GM21360 (cell line): ENCODE data around the gene IL3RA.
"Not testable (repeated sequence)": the region's sequence is repeated elsewhere in the genome, so short reads cannot be mapped to it uniquely, and the experiment has no call there.

ENCODE experiments used
- ATAC-seq: cut with Tn5 transposase; IDR thresholded peaks from one replicate; pipeline ENCODE4 v1.9.1; 2021; ENCODE audit warnings: mild to moderate bottlenecking, moderate library complexity; ENCODE audit not compliant: unreplicated experiment

The IL3RA gene

DNA sequence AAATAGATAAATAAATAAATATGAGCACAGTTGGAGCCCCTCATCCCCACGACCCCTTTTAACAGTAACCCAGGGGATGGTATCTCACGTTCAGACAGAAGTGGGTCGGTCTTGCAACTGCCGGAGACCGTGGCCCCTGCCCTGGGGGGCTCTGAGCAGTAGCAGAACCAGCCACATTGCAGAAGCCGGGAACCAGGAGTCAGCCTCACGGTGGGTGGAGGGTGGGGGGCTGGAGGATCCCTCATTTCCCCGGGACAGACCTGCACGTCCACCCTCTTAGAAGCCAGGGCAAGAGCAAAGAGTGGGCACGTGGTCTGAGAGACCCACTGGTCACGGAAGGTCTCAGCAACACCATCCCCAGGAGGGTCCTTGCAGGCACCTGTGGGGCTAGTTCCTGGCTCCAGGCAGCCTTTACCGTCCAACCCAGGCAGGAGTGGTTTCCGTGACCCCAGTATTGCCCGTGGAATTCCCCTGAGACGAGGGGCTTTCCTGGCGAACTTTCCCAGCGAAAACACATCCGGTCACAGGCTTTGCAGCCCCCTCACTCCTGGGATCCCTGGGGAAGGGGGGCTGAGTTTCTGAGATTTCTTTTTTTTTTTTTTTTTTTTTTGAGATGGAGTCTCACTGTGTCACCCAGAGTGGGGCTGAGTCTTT is 8.8 kb upstream of the IL3RA start:
- no peak for ATAC-seq

DNA sequence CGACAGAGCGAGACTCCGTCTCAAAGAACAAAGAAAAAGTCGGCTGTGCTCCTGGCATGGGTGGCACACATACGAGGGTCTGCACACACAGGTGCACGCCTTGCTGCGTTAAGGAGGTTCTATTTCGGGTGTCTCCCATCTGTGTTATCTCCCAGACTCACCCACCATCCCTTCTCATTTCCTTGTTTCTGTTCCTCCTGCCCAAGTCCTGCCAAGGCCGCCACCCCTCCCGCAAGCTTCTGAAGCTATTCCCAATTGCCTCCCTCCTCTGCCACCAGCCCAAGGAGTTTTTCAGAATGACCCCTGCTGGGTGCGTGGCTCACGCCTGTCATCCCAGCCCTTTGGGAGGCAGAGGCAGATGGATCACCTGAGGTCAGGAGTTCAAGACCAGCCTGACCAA is 6.0 kb upstream of the IL3RA start:
- no peak for ATAC-seq

DNA sequence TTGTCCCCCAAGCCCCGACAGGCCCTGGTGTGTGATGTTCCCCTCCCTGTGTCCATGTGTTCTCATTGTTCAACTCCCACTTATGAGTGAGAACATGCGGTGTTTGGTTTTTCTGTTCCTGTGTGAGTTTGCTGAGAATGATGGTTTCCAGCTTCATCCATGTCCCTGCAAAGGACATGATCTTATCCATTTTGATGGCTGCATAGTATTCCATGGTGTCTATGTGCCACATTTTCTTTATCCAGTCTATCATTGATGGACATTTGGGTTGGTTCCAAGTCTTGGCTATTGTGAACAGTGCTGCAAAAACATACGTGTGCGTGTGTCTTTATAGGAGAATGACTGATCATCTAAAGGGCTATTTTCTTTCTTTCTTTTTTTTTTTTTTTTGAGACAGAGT is 4.2 kb upstream of the IL3RA start:
- not testable (repeated sequence) for ATAC-seq

DNA sequence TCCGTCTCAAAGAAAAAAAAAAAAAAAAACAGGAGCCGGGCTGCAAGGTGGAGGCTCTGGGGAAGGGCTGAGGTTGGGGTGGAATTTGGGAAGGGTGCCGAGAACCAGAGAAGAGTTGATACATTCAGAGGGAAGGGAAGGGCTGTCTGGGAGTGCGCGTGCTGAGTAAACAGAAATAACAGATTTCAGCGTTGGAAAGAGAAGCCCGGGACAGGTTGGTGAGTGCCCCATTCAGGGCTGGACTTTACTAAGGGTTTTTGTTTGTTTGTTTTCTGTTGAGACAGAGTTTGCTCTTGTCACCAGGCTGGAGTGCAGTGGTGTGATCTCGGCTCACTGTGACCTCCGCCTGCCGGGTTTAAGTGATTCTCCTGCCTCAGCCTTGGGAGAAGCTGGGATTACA is 1.7 kb upstream of the IL3RA start:
- no peak for ATAC-seq

DNA sequence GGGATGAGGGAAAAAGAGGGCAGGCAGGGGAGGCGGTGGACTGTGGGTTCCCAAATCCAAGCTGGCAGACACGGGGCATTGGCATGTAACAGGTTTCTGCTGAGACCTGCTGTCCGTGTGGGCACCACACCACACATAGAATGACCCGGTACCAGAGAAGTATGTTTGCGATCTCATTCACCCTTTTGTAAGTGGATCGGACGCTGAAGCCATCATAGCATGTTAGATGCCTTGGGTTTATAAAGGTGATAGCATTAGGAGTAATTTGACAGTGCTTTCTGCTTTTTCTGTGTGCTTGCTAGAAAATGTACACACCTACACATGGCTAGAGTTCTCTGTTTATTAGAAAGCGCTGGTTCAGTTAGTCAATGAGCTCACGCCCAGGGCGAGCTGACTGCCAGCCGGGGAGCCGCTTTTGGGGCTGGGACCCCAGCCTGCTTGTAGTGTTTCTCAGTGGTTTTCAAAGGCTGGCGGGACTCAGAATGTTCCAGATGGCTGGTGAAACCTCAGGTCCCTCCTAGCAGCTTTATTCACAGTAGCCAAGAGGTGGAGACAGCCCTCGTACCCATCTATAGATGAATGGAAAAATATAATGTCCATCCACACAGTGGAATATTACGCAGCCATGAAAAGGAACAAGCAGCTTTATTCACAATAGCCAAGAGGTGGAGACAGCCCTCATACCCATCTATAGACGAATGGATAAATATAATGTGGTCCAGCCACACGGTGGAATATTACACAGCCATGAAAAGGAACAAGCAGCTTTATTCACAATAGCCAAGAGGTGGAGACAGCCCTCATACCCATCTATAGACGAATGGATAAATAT is 579 bp downstream of the IL3RA start:
- no peak for ATAC-seq

DNA sequence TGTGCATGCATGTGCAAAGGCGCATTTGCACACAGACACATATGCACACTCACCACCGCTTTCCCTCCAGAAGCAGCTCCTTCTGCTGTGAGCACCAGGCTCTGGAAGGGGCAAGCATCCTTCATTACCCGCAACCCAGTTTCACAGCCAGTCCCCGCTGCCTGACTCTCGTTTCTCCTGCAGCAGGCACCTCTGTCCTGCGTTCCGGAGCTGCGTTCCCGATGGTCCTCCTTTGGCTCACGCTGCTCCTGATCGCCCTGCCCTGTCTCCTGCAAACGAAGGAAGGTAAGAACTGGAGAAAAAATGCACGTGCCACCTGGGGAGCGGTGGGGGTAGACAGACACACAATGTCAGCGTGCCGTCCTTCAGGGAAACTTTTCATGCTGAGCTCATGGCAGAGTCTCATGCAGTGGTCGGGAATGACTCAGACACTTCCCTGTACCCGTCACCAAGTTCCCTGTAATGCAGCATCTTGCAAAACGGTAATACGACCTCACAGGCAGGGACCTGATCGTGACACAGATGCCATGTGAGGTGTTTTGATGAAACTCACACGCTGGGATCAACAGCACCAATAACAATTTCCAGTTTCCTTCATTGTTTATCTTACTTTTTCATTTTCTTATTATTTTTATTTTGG is 5.1 kb downstream of the IL3RA start:
- ATAC-seq: no peak

DNA sequence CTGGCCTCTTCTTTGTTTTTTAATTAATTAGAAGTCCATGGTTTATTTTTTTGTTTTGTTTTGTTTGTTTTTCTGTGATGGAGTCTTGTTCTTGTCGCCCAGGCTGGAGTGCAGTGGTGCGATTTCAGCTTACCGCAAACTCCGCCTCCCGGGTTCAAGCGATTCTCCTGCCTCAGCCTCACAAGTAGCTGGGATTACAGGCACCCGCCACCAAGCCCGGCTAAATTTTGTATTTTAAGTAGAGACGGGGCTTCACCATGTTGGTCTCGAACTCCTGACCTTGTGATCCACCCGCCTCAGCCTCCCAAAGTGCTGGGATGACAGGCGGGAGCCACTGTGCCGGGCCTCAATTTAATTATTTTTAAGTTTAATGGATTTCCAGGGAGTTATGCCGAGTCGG is 13.0 kb downstream of the IL3RA start:
- not testable (repeated sequence) for ATAC-seq

DNA sequence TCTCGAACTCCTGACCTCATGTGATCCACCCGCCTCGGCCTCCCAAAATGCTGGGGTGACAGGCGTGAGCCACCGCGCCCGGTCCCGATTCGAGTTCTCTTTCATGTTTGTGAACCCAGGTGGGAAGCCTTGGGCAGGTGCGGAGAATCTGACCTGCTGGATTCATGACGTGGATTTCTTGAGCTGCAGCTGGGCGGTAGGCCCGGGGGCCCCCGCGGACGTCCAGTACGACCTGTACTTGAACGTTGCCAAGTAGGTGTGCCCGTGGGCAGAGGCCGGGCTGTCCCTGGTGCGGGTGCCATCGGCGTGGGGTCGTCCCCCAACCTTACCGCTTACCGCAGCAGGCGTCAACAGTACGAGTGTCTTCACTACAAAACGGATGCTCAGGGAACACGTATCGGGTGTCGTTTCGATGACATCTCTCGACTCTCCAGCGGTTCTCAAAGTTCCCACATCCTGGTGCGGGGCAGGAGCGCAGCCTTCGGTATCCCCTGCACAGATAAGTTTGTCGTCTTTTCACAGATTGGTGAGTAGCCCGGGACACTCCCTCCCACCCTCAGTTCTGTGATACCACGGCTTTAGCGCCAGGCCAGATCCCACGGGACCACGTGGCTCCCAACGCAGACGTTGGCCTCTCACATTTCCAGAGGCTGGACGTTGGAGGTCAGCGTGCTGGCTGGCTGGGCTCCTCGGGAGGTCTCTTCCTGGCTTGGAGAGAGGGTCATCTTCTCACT is 15.6 kb downstream of the IL3RA start:
- no peak for ATAC-seq

DNA sequence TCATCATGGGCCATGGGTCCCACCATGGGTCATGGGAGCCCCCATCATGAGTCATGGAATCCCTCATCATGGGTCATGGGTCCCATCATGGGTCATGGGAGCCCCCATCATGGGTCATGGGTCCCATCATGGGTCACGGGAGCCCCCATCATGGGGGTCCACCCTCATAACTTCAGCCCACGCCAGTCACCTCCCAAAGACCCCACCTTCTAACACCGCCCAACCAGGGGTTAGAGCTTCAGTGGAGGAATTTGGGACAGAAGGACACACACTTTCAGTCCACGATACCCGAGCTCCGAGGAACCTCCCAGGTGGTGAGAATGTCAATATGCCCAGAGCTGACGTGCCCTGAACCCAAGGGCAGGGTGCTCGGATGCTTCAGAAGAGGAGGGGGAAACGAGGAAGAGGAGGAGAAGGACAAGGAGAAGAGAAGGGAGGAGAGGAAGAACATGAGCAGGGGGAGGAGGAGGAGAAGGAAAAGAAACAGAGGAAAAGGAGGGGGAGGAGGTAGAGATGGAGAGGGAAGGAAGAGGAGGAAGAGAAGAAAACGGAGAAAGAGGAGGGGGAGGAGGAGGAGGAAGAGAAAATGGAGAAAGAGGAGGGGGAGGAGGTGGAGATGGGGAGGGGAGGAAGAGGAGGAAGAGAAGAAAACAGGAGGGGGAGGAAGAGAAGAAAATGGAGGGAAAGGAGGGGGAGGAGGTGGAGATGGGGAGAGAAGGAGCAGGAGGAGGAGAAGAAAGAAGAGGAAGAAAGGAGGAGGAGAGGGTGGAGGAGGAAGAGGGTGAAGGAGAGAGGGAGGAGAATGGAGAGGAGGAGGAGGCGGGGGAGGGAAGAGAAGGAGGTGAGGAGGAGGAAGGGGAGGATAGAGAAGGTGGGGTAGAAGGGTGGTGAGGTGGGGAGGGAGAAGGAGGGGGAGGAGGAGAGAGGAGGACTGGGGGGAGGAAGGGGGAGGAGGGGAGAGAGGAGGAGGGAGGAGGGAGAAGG is 17.7 kb downstream of the IL3RA start:
- ATAC-seq: no peak

DNA sequence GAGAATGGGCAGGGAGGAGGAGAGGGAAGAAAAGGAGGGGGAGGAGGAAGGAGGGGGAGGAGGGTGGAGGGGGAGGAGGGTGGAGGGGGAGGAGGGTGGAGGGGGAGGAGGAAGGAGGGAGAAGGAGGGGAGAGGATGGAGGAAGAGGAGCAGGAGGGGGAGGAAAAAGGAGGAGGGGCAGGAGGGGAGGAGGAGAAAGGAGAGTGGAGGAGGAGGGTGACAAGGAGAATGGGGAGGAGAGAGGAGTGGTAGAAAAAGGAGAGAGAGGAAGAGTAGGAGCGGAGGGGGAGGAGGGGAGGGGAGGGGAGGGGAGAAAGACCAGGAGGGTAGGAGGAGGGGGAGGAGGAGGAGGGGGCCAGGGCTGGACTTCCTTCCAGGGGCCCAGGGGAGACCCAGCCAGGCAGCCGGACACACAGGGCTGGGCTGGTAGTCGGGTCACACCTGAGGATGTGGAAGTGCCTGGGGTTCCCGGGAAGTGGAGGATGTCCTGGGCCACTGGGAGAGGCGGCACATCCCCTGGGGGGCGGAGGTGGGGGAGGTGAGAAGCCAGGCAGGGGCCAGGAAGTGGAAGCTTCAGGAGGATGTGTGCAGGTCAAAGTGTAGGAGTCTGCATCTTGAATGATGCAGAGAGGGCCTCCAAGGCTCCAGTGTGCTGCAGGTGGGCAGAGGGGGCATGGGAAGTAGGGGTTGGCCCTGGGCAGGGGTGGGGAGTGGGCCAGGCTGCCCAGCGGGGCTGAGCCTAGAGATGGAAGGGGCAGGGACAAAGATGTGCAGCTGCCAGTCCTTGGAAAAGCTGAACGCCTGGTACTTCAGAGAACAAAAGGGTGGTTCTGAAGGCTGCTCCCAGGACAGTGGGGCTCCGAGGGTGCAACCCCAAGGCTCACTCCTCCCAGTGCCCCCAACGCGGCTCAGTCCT is 18.8 kb downstream of the IL3RA start:
- ATAC-seq: no peak

DNA sequence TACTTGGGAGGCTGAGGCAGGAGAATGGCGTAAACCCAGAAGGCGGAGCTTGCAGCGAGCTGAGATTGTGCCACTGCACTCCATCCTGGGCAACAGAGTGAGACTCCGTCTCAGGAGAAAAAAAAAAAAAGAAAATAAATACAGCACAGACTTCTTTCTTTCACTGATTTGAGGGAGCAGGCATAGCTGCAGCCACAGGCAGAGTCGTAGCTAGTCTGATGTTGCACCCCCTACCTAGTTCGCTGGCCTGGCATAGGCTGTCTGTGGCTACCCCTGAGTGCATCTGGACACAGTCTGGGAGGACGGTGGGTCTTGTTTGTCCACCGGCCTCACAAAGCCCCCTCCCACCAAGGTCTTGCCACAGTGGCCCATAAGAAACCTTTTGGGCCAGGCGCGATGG is 21.4 kb downstream of the IL3RA start:
- ATAC-seq: no peak

DNA sequence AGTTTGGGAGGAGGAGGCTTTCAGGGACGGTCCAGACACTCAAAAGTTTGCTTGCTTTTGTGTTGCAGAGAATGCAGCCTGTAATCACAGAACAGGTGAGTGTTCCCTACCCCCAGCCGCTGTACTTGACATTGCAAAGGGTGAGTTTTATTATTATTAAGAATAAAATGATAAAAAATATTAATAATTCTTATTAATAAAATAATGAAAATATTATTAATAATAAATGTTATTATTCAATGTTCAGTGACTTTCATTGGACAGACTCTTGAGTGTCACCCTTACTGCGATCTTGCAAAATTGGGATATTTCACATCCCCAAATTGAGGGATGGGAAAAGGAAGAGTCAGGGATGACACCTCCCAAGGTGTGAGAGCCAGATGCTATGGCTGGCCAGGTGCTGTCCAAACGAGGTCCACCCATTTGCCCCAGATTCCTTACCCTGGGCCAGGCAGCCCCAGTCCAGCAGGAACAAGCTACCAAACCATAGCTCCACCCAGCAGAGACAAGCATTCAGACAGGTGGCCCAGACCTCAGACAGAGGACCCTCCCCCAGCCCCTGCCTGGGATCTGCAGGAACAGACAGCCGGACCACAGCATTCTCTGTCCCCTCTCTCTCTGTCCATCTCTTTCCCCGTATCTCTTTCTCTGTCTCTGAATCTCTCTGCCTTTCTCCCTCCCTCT is 22.4 kb downstream of the IL3RA start:
- no peak for ATAC-seq

DNA sequence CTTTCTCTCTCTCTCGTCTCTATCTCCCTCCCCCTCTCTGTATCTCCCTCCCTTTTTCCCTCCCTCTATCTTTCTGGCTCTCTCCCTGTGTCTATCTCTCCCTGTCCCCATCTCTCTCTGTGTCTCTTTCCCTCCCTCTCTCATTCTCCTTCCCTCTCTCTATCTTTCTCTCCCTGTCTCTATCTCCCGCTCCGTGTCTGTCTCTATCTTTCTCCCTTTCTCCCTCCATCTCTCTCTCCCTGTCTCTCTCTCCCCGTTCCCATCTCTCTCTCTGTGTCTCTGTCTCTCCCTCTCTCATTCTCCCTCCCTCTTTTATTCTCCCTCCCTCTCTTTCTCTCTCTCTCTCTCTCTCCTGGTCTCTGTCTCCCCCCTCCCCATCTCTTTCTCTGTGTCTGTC is 22.9 kb downstream of the IL3RA start:
- no peak for ATAC-seq

DNA sequence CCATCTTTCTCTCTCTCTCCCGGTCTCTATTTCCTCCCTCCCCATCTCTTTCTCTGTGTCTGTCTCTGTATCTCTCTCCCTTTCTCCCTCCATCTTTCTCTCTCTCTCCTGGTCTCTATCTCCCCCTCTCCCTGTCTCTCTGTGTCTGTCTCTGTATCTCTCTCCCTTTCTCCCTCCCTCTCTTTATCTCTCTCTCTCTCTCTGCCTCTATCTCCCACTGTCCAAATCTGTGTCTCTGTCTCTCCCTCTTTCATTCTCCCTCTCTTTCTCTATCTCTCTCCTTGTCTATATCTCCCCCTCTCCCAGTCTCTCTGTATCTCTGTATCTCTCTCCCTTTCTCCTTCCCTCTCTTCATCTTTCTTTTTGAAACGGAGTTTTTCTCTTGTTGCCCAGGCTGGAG is 23.6 kb downstream of the IL3RA start:
- ATAC-seq: no peak

DNA sequence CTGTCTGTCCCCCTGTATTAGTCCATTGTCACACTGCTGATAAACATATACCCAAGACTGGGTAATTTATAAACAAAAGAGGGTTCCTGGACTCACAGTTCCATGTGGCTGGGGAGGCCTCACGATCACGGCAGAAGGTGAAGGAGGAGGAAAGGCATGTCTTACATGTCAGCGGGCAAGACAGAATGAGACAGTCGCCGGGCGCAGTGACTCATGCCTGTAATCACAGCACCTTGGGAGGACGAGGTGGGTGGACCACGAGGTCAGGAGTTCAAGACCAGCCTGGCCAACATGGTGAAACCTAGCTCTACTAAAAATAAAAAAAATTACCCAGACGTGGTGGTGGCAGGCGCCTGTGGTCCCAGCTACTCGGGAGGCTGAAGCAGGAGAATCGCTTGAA is 24.7 kb downstream of the IL3RA start:
- ATAC-seq: no peak

DNA sequence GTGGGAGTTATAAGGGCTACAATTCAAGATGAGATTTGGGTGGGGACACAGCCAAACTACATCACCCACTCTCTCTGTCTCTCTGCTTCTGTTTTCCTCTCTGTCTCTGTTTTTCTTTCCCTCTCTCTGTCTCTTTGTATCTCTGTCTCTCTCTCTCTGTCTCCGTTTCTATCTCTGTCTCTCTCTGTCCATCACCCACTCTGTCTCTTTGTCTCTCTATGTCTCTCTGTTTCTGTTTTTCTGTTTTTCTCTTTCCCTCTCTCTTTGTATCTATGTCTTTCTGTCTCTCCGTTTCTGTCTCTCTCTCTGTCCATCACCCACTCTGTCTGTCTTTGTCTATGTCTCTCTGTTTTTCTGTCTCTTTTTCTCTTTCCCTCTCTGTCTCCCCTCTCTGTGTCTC is 25.3 kb downstream of the IL3RA start:
- no peak for ATAC-seq

DNA sequence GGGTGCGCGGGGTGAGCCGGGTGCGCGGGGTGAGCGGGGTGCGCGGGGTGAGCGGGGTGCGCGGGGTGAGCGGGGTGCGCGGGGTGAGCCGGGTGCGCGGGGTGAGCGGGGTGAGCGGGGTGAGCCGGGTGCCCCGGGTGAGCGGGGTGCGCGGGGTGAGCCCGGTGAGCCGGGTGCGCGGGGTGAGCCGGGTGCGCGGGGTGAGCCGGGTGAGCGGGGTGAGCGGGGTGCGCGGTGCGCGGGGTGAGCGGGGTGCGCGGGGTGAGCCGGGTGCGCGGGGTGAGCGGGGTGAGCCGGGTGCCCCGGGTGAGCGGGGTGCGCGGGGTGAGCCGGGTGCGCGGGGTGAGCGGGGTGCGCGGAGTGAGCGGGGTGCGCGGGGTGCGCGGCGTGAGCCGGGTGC is 29.8 kb downstream of the IL3RA start:
- not testable (repeated sequence) for ATAC-seq

DNA sequence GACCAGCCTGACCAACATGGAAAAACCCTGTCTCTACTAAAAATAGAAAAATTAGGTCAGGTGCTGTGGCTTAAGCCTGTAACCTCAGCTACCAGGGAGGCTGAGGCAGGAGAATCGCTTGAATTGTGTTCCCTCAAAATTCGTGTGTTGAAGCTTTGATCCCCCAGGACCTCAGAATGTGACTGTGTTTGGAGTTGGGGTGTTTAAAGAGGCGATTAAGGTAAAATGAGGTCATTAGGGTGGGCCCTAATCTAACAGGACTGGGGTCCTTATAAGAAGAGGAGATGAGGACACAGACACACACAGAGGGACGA is 31.8 kb downstream of the IL3RA start:
- ATAC-seq: no peak

DNA sequence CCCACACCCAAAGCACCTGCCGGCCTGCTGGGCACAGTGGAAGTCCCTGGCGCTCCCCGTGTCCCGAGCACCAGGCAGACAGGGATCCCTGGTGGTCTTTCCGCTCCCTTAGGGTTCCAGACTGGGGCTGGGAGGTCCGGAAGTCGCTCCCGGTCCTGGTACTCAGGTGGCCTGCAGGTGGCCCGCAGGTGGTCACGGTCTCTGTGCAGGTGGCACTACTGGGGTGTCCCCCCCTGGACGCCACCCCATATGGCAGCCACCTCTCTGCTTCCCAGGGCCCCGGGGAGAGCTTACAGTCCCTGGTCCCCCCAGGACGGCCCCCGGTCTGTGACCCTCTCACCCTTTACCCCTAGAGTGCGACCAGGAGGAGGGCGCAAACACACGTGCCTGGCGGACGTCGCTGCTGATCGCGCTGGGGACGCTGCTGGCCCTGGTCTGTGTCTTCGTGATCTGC is 41.7 kb downstream of the IL3RA start:
- ATAC-seq: no peak
